Thoracic aorta endothelial cell (primary cell): ENCODE results near the gene KLF11. TPM values are rescaled to one million over a fixed set of nuclear protein-coding genes. Genes with fewer than 3 reads are reported as not detected.

Experiments used
- small RNA-seq: library from RNA; depleted of rRNA; stranded (forward); fragments of <200 nt; gene quantifications from one replicate; pipeline ENCODE3, GENCODE V24; 2012
- total RNA-seq: library from RNA; depleted of rRNA; stranded (reverse); fragments of >200 nt; gene quantifications from 2 replicates; pipeline ENCODE4 v1.2.3, GENCODE V29; 2012

KLF11 gene
- 8.5 and 10.0 TPM in 2 replicates for total RNA-seq

GRCh38 chr2:10043256-10043905, at the start of gene KLF11:
KLF11 (plus strand) TSS chr2:10043550; CDS start chr2:10043717, 167 bp downstream.

GRCh38 chr2:10079870-10080535, 36.7 kb downstream of the KLF11 start, which contains the start of gene CYS1:
CYS1 (minus strand) TSS chr2:10080411; CDS start chr2:10080223, 188 bp downstream.

Small RNAs within 50 kb of the gene (small RNA-seq; reads per million reads assigned to genes)
- not detected for gene RF00568

Other genes starting within 250 kb of the KLF11 start
- 60.1 and 70.2 TPM in 2 replicates for gene TAF1B, start 200.1 kb upstream of the KLF11 start, total RNA-seq
- 0.86 and 0.93 TPM in 2 replicates for gene GRHL1, start 91.9 kb upstream of the KLF11 start, total RNA-seq
- gene CYS1, start 36.9 kb downstream of the KLF11 start, total RNA-seq, result 0.07 TPM in 1 of 2 replicates, not detected in the other
- gene RRM2, start 79.2 kb downstream of the KLF11 start, total RNA-seq, result 123 and 164 TPM in 2 replicates